Colon (tissue), 2 donors: ENCODE data around the gene ARF3.
"Not testable (repeated sequence)": the region's sequence is repeated elsewhere in the genome, so short reads cannot be mapped to it uniquely, and the experiment has no call there.

Experiments used
- FAIRE-seq: peaks from 2 replicates; lab custom pipeline; 2012; peaks lifted over from hg19 to GRCh38; lab: Jason Lieb, UNC
- donor health status: control.
- donor health status: control.

Gene ARF3

GRCh38 chr12:48929551-48929950 is 27.7 kb downstream of the ARF3 start:
- no peak for FAIRE-seq

- no peak for FAIRE-seq
Observed at GRCh38 chr12:48927261-48927660, 30.0 kb downstream of the ARF3 start.

DNA sequence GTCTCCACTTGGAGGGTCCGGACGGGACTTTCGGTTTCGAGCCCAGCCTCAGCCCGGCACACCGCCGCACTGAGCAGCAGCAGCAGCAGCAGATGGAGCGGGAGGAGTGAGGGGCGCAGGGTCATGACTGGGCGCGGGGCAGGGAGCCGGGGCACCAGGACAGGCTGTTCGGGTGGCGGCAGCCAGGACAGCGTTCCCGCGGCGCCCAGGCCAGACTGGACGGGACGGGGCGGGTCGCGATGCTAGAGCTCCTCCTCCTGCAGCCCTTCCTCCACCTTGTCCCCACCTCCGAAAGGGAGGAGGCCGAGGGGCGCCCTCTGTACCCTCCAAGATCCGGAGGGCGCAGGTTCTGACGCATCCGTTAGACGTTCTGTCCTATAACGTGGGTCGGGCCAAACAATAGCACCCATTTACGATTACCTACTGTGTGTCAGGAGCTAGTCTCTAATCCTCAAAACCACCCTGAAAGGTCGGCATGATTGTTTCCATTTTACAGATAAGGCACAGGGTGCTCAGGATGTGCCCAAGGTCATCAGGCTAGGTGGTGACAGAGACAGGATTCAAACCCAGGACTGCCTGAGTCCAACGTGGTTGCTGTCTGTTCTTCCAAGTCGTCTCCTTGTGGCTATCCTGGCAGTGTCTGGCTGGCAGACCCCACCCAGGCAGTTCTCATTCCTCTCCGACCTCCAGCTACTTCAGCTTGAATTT is 31.8 kb downstream of the ARF3 start, which contains the start of gene FKBP11:
Gene FKBP11, minus strand, starts transcription at position 189 of the 708 bp plus-strand sequence. Its CDS starts 64 bp downstream, at position 125.
- no peak for FAIRE-seq

DNA sequence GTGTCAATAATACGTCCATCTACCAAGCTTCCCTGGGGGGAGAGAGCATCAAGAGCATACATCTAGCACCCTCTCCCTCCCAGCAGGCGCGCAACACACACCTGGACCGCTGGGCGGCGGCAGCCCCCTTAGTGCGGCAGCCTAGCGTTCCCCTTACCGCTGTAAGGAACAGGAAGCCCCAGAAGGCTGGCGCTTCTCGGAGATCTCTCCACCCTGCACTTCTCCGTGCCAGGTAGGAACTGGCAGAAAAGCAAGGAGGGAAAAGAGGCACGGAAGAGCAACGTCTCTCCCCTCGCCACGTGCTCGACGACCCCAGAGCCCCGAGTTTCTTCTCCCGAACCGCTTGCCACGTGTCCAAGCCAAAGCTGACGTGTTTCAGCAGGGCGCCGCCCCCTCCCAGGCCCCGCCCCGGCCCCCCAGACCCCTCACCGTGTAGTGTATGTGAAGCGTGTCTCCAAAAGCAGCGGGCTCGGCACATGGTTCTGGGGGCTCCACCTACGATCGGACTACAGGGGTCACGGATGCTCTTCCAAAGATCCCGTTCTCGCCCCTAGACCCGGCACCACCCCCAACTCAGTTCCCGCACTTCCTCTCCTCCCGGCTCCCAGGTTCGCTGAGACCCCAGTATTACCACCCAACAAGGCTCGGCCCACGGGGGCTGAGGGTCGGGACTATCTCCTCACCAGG is 32.5 kb downstream of the ARF3 start:
- no peak for FAIRE-seq

DNA sequence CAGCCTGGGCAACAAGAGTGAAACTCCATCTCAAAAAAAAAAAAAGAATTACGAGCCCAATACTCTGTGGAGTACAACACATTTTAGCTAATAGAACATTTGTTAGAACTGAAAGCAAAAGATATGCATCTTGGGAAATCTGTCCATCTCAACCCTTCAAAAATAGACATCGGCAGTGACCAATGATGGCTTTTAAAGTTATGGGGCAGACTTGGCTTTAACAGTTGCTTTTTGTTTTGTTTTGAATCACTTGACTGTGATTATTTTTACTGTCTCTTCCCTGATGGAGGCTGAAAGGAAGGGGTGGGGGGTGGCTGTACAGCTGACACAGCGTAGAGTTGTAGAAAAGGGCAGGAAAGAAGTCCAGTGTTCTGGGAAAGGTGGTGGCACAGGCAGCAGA is 34.2 kb downstream of the ARF3 start:
- no peak for FAIRE-seq

DNA sequence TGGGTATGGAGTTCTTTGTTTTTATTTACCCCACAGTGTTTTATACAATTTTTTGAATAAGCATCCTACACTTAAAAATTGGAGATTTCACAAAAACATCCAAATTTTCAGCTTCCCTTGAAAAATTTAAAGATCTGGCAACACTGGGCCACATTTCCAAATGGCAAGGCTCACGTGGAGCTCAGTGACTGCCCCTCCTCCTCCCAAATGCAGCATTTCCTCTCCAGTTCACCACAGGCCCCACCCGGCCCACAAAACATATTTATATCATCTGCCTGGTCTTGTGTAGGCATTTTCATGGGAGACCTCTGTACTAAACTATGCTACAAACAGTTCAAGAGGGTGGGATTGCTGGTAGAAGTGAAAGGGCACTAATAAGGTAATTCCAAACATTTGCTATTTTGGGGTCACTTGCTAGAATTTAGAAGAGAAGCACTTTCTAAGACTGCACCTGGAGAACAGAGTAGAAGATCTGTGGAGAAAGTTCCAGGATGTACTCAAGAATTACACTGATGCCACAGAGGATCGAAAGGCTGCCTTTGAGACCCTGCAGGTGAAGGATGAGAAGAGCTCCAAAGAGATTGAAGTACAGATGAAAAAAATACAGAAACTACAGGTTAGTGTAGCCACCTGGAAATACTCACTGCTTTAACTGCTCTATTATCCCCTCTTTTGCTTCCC is 39.3 kb downstream of the ARF3 start:
- no peak for FAIRE-seq

DNA sequence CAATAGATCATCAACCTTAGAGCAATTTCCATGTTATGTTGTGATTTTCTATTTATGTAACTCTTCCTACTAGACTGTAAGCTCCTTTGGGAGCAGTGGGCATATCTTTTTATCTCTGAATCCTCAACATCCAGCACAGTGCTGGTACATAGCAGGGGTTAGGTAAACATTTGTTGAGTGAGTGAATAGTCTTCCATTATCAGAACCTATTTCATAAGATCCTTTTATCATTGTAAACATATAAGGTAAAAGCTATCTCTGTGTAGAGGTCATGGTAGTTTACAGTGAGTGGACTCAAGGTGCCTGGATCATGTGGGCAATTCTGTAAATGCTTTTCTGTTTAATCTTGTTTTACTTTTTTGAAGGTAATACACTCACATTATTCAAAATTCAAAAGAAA is 47.1 kb downstream of the ARF3 start:
- no peak for FAIRE-seq

- FAIRE-seq, result not testable (repeated sequence)
Observed at GRCh38 chr12:48909698-48910097, 47.6 kb downstream of the ARF3 start.

DNA sequence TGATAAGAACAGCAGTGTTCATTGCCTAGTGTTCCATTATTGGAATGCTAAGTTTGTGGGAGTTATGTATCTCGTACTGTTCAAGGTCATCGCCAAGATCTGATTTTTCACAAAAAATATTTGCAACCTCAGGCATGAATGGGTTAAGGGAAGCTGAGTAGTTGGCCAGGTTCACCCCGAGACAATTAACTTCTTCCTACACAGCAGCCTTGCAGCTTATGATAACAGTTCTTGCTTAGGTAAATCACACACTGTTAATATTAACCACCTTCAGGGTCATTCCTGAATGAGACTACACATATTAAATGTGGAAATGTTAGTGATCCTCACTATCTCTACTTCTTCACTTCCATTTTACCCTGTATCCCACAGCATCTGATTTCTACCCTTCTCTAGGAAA is 50.0 kb downstream of the ARF3 start:
- FAIRE-seq, result no peak

DNA sequence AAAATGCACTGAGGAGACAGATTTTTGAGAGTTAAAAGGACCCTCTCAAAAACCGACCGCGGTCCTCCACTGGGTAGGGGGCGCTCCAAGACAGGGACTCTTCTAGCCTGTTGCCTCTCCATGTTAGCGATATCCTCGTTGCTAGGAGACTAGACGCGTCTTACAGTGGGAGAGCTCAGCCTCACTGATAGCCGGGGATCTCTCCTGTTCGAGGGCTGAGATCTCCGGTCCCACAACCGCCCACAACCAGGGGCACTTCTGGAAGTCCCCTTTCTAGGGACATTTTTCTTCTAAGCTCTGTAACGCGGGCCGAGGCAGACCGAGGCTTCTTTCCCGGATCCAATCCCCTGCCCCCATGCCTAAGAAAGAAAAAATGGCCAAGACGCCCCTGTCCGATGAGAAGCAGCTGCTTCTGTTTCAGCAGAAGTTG is 53.3 kb downstream of the ARF3 start:
- no peak for FAIRE-seq

- FAIRE-seq, result no peak
Observed at GRCh38 chr12:48903363-48903981, 53.8 kb downstream of the ARF3 start.

- no peak for FAIRE-seq
Observed at GRCh38 chr12:48901278-48901677, 56.0 kb downstream of the ARF3 start.

- no peak for FAIRE-seq
Observed at GRCh38 chr12:48899651-48900050, 57.6 kb downstream of the ARF3 start.

GRCh38 chr12:48894271-48894670 is 63.0 kb downstream of the ARF3 start:
- no peak for FAIRE-seq

- no peak for FAIRE-seq
Observed at GRCh38 chr12:48890657-48891418, 66.4 kb downstream of the ARF3 start.

DNA sequence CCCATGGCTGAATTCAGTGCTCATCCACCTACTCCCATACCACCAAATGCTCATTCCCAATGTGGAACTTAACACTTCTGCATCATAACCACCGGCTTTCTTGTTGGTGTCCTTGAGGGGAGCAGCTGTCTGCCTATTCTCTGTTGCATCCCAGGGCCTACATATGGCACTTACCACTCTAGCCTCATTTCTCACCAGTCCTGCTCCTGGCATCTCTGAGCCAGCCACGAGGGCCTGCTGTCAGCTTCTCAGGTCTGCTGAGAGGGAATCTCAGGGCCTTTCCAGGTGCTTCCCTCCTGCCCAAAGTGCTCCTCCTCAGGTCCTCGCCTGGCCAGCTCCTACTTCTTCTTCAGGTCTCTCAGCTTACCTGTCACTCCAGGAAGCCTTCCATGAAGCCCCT is 67.6 kb downstream of the ARF3 start:
- no peak for FAIRE-seq
